ENCODE results near the gene CKAP2L. TPM values are rescaled to one million over a fixed set of nuclear protein-coding genes. Genes with fewer than 3 reads are reported as not detected.

The CKAP2L gene
- total and polyA plus RNA-seq, 9 donors: 0.11 to 1.4 (median 0.15) TPM; not detected in 3

- Histone ChIP-seq H3K36me3 (no peaks in the 10 kb centered on the region), H3K27me3 (no peaks in the 10 kb centered on the region), H3K4me1 (ENCODE audit: insufficient read depth) (no peaks in the 10 kb centered on the region), H3K27ac (no peak overlapping the region), H3K9me3 (no peaks in the 10 kb centered on the region), H3K4me3 (no peak overlapping the region)
- no peak for DNase-seq
- intact Hi-C loops (cut with DNase I): no loop called here
- WGBS, 3 donors: 81 to 89% (median 88%) methylated on average over 3 of the region's 3 CpGs
- no peak for TF ChIP-seq EP300 (IDR thresholded peaks at IDR 0.05)
- TF ChIP-seq POLR2A (IDR thresholded peaks at IDR 0.05): no peak
These were observed 22.9 kb upstream of the CKAP2L start for GRCh38 chr2:112787294-112787693.

- TF ChIP-seq CTCF (IDR thresholded peaks at IDR 0.05): no peak
- TF ChIP-seq POLR2A (IDR thresholded peaks at IDR 0.05): no peak
- TF ChIP-seq EP300 (IDR thresholded peaks at IDR 0.05): no peak
- H3K36me3 ChIP-seq: no peaks in the 10 kb centered on the region
- DNase-seq: no peak
- H3K9me3 ChIP-seq: no peaks in the 10 kb centered on the region
- 32 to 46% (median 40%) methylated on average over 13 of the region's 13 CpGs for WGBS, 3 donors
- intact Hi-C loops (cut with DNase I): no loop called here
- no peak within 1 kb of the TSS for H3K27ac ChIP-seq
- H3K4me1 ChIP-seq (ENCODE audit: insufficient read depth): no peaks in the 10 kb centered on the region
- H3K4me3 ChIP-seq: no peak within 1 kb of the TSS
- H3K27me3 ChIP-seq: no peaks in the 10 kb centered on the region
These were observed 20.1 kb upstream of the CKAP2L start, which contains the start of gene IL1A for GRCh38 chr2:112784199-112785189. IL1A (minus strand) TSS chr2:112784493; CDS start chr2:112783770, 723 bp downstream.

- Histone ChIP-seq H3K27ac (no peak overlapping the region), H3K4me1 (ENCODE audit: insufficient read depth) (no peaks in the 10 kb centered on the region), H3K27me3 (no peaks in the 10 kb centered on the region), H3K9me3 (no peaks in the 10 kb centered on the region), H3K4me3 (no peak overlapping the region), H3K36me3 (no peaks in the 10 kb centered on the region)
- intact Hi-C loops (cut with DNase I): no loop called here
- 82 to 87% (median 85%) methylated on average over 3 of the region's 3 CpGs for WGBS, 3 donors
- no peak for DNase-seq
- TF ChIP-seq POLR2A (IDR thresholded peaks at IDR 0.05) (no peak), EP300 (IDR thresholded peaks at IDR 0.05) (no peak), CTCF (IDR thresholded peaks at IDR 0.05) (no peak)
These were observed 18.8 kb upstream of the CKAP2L start for GRCh38 chr2:112783187-112783714.

- Histone ChIP-seq H3K27ac (no peak overlapping the region), H3K27me3 (no peaks in the 10 kb centered on the region), H3K9me3 (no peaks in the 10 kb centered on the region), H3K4me1 (ENCODE audit: insufficient read depth) (no peaks in the 10 kb centered on the region), H3K4me3 (no peak overlapping the region), H3K36me3 (no peaks in the 10 kb centered on the region)
- DNase-seq: no peak
- intact Hi-C loops (cut with DNase I): no loop called here
- TF ChIP-seq POLR2A (IDR thresholded peaks at IDR 0.05) (no peak), EP300 (IDR thresholded peaks at IDR 0.05) (no peak), CTCF (IDR thresholded peaks at IDR 0.05) (no peak)
- 84 to 89% (median 84%) methylated on average over 3 of the region's 3 CpGs for WGBS, 3 donors
These were observed 17.9 kb upstream of the CKAP2L start for GRCh38 chr2:112782234-112782799.
